HUES48 (cell line): Measurements from ENCODE around the gene KIF12.

Experiments
- H3K27ac ChIP-seq: one replicate; pipeline ENCODE4 v1.7.0; 2013; ENCODE audit warnings: low read depth, low read length, inconsistent platforms
- H3K27me3 ChIP-seq: 2 replicates; pipeline ENCODE4 v1.6.1; 2013; ENCODE audit warnings: mild to moderate bottlenecking, low read length; ENCODE audit not compliant: control insufficient read depth, insufficient read depth
- H3K36me3 ChIP-seq: 2 replicates; pipeline ENCODE4 v1.6.1; 2013; ENCODE audit warnings: low read length; ENCODE audit not compliant: control insufficient read depth, insufficient read depth
- H3K4me1 ChIP-seq: 2 replicates; pipeline ENCODE4 v1.6.1; 2013; ENCODE audit warnings: mild to moderate bottlenecking, low read length; ENCODE audit not compliant: control insufficient read depth, insufficient read depth
- H3K4me3 ChIP-seq: 2 replicates; pipeline ENCODE4 v1.5.1; 2013; ENCODE audit warnings: mild to moderate bottlenecking, low read depth, low read length
- H3K9ac ChIP-seq: 2 replicates; pipeline ENCODE4 v1.6.1; 2013; ENCODE audit warnings: mild to moderate bottlenecking, low read depth, low read length, moderate library complexity
- H3K9me3 ChIP-seq: 2 replicates; pipeline ENCODE4 v1.6.1; 2013; ENCODE audit warnings: low read length; ENCODE audit not compliant: control insufficient read depth, insufficient read depth

Gene KIF12

DNA sequence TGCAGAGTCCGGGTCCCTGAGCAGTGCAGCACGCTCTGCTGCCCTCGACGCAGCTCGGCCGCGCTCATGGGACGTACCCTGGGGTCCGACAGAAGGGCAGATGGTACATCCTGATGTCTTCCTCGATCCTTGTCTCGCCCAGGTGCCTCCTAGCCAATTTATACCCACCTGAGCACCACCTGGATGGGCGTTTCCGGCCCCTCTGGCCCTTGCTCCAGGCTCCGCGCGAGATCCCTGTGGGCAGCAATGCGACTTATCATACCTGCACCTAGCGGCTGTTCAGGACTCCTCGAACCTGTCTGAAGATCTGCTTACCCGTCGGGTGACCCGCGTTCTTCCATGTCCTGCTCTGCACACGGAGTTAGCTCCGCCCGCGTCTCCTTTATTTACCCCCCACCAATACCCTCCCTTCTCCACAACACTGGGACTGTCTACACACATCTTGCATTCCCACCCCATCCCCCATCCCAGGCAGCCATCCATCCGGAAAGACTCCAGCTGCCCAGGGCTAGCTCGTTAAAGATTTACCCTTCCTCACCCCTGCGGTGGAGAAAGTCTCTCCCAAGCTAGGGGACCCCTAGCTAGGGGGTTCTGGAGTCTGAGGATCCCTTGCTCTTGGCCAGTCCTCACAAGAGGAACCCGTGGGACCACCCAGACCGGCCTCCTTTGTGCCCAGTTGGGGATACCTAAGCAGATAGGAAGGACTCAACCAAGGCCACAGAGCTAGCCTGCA lies at the start of gene KIF12:
Gene KIF12 (minus strand): TSS at position 357 of the 733 bp plus-strand sequence. CDS start 16 bp downstream, at position 341.
- H3K4me3 ChIP-seq = peak within 1 kb of the TSS; percentile 64
- no peak within 1 kb of the TSS for H3K27ac ChIP-seq
- H3K9ac ChIP-seq = no peak within 1 kb of the TSS
- H3K9me3 ChIP-seq = no peaks in the 10 kb centered on the region
- no peaks in the 10 kb centered on the region for H3K4me1 ChIP-seq
- no peaks in the 10 kb centered on the region for H3K36me3 ChIP-seq
- peaks cover 27% of the 10 kb centered on the region for H3K27me3 ChIP-seq

- no peaks in the 10 kb centered on the region for H3K9me3 ChIP-seq
- no peak overlapping the region for H3K4me3 ChIP-seq
- H3K27me3 ChIP-seq = peaks cover 10% of the 10 kb centered on the region
- H3K4me1 ChIP-seq = no peaks in the 10 kb centered on the region
- no peaks in the 10 kb centered on the region for H3K36me3 ChIP-seq
- H3K27ac ChIP-seq = no peak overlapping the region
- H3K9ac ChIP-seq = no peak overlapping the region
These were observed 47.6 kb upstream of the KIF12 start for GRCh38 chr9:114146735-114147134.

- H3K9ac ChIP-seq = no peak overlapping the region
- H3K27me3 ChIP-seq = peaks cover 17% of the 10 kb centered on the region
- no peak overlapping the region for H3K4me3 ChIP-seq
- no peaks in the 10 kb centered on the region for H3K36me3 ChIP-seq
- H3K27ac ChIP-seq = no peak overlapping the region
- H3K4me1 ChIP-seq = no peaks in the 10 kb centered on the region
- no peaks in the 10 kb centered on the region for H3K9me3 ChIP-seq
These were observed 44.1 kb upstream of the KIF12 start for GRCh38 chr9:114143234-114143633.

GRCh38 chr9:114141553-114142402 lies 42.7 kb upstream of the KIF12 start:
- Histone ChIP-seq H3K36me3 (no peaks in the 10 kb centered on the region), H3K4me3 (no peak overlapping the region), H3K27me3 (peaks cover 17% of the 10 kb centered on the region), H3K4me1 (no peaks in the 10 kb centered on the region), H3K27ac (no peak overlapping the region), H3K9ac (no peak overlapping the region), H3K9me3 (no peaks in the 10 kb centered on the region)

- H3K36me3 ChIP-seq = no peaks in the 10 kb centered on the region
- H3K27me3 ChIP-seq = peaks cover 11% of the 10 kb centered on the region; the same call in 1 of the 2 replicates
- H3K9me3 ChIP-seq = no peaks in the 10 kb centered on the region
- no peaks in the 10 kb centered on the region for H3K4me1 ChIP-seq
- no peak overlapping the region for H3K4me3 ChIP-seq
- H3K27ac ChIP-seq = no peak overlapping the region
- no peak overlapping the region for H3K9ac ChIP-seq
These were observed 41.8 kb upstream of the KIF12 start for GRCh38 chr9:114140850-114141249.

GRCh38 chr9:114140401-114140800 lies 41.3 kb upstream of the KIF12 start:
- Histone ChIP-seq H3K4me3 (no peak overlapping the region), H3K36me3 (no peaks in the 10 kb centered on the region), H3K4me1 (no peaks in the 10 kb centered on the region), H3K9ac (no peak overlapping the region), H3K27ac (no peak overlapping the region), H3K27me3 (peaks cover 11% of the 10 kb centered on the region; the same call in 1 of the 2 replicates), H3K9me3 (no peaks in the 10 kb centered on the region)

DNA sequence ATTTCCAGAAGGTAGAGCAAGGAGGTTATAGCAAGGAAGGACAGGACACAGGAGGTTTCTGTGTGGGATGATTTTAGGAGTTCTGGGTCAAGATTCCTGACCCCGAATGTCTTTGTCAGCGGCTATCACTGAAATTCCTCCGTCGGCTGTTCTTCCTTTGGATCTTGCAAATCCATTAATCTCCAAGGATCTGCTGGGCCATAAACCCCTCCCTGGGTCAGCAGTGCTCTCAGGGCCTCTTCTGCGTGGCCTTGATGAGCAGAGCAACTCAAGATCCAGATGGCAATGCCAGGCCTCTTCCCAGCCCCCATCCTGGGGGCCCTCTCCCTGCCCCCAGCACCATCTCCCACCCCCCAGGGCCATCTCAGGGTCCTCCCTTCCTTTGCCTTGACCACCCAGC lies 40.0 kb upstream of the KIF12 start:
- no peaks in the 10 kb centered on the region for H3K36me3 ChIP-seq
- no peaks in the 10 kb centered on the region for H3K9me3 ChIP-seq
- no peak overlapping the region for H3K27ac ChIP-seq
- H3K27me3 ChIP-seq = peaks cover 6% of the 10 kb centered on the region; the same call in 1 of the 2 replicates
- no peaks in the 10 kb centered on the region for H3K4me1 ChIP-seq
- H3K9ac ChIP-seq = no peak overlapping the region
- H3K4me3 ChIP-seq = no peak overlapping the region

DNA sequence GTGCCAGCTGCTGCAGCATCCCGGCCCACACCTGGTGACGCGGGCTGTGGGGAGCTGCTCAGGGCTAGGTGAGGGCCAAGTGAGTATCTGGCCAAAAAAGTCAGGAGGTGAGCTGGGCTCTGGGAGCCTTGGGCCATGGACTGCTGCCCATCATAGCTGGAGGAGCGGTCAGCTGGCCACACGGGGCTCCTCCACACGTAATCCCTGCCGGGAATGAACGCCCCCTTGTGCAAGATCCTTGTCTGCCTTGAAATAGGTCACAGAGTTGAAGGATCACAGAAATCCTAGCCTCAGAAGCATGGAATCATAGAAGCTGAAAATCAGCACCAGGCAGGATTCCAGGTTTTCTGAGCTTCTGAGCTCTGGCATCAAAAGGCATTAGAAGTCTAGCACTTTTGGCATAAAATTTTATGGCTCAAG lies 39.5 kb upstream of the KIF12 start:
- Histone ChIP-seq H3K36me3 (no peaks in the 10 kb centered on the region), H3K9me3 (no peaks in the 10 kb centered on the region), H3K4me1 (no peaks in the 10 kb centered on the region), H3K27ac (no peak overlapping the region), H3K9ac (no peak overlapping the region), H3K4me3 (no peak overlapping the region), H3K27me3 (peaks cover 6% of the 10 kb centered on the region; the same call in 1 of the 2 replicates)

DNA sequence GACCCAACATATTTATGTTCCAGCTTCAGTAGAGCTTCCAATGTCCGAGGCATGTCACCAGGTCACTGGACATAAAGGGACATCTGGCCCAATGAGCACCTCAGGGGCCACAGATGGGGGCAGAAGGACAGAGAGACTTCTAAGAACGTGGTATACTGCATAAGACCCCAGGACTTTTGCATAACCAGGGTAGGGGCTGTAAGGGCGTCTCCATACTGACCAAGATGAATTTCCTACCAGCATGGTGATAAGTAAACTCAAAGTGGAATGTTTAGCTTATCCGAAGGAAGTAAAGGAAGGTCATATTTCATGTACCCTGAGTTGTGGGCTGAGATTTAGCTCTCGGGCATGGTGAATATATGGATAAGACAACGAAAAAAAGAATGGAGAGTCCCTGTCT lies 38.7 kb upstream of the KIF12 start:
- Histone ChIP-seq H3K9ac (no peak overlapping the region), H3K4me1 (no peaks in the 10 kb centered on the region), H3K9me3 (no peaks in the 10 kb centered on the region), H3K4me3 (no peak overlapping the region), H3K27me3 (peaks cover 6% of the 10 kb centered on the region; the same call in 1 of the 2 replicates), H3K27ac (no peak overlapping the region), H3K36me3 (no peaks in the 10 kb centered on the region)

DNA sequence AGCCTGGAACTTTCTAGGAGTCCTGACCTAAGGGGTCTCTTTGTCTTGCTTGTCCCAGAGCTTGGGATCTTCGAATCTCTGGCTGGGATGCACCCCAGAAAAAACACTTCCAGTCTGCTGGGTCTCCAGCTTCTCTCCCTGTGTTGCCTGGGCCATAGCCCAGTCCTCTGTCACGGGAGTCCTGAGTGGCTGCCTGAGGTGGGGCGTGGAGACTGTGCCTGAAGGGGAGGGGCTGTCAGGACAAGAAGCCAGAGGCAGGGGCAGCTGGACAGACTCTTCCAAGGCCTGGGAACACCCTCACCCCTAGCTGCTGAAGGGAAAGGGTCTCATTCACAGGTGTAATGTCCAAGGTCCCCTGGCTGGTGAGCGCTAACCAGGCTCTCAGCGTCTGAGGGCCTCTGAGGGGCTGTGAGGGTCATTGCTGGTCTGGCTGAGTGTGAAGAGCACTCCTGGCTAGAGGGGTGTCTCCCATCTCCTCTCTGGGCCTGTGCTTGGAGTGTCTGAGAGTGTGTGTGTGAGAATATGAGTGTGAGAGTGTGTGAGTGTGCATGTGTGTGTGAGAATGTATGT lies 35.8 kb upstream of the KIF12 start:
- Histone ChIP-seq H3K27ac (no peak overlapping the region), H3K4me3 (no peak overlapping the region), H3K9ac (no peak overlapping the region), H3K36me3 (no peaks in the 10 kb centered on the region), H3K27me3 (0 out of 2 replicates have a peak, but pooled peaks cover under 1% of the 10 kb centered on the region), H3K4me1 (peaks cover 7% of the 10 kb centered on the region; the same call in 1 of the 2 replicates), H3K9me3 (no peaks in the 10 kb centered on the region)

GRCh38 chr9:114132550-114132918 lies 33.4 kb upstream of the KIF12 start:
- H3K36me3 ChIP-seq = no peaks in the 10 kb centered on the region
- no peaks in the 10 kb centered on the region for H3K9me3 ChIP-seq
- no peak overlapping the region for H3K9ac ChIP-seq
- peaks cover 7% of the 10 kb centered on the region; the same call in 1 of the 2 replicates for H3K4me1 ChIP-seq
- H3K4me3 ChIP-seq = no peak overlapping the region
- H3K27ac ChIP-seq = no peak overlapping the region
- no peaks in the 10 kb centered on the region for H3K27me3 ChIP-seq
